Adrenal gland (tissue), 12 donors: ENCODE data around the gene DPP10. TPM values are rescaled to one million over a fixed set of nuclear protein-coding genes. Genes with fewer than 3 reads are reported as not detected.

Experiments
- DNase-seq, 7 donors: peaks; one replicate each; pipeline ENCODE4 v3.0.0-alpha.2; 2019 to 2020
- H3K27ac ChIP-seq, 5 donors: fragments of 200-600 bp; sonication (generic) in 4 of 5; 1 replicate in 3 of 5; 2 replicates in 2 of 5; pipeline versions ENCODE4 v1.5.1 to v1.8.0; 2016 to 2020; ENCODE audit warnings: mild to moderate bottlenecking in 1 of 5
- H3K27me3 ChIP-seq: fragments of 200-600 bp; 2 replicates; pipeline ENCODE4 v1.8.0; 2021
- H3K36me3 ChIP-seq, 2 donors: fragments of 200-600 bp; replicated peaks in 1 of 2; 1 replicate in 1 of 2; 2 replicates in 1 of 2; pipeline versions ENCODE4 v1.5.1 to v1.8.0; 2018 to 2022
- H3K4me1 ChIP-seq, 2 donors: fragments of 200-600 bp; replicated peaks in 1 of 2; 1 replicate in 1 of 2; 2 replicates in 1 of 2; pipeline versions ENCODE4 v1.5.1 to v1.8.0; 2018 to 2021
- H3K4me3 ChIP-seq, 4 donors: fragments of 200-600 bp; sonication (generic) in 3 of 4; one replicate each; pipeline ENCODE4 v1.5.1; 2016 to 2018
- H3K9me3 ChIP-seq, 3 donors: fragments of 200-600 bp; sonication (generic) in 1 of 3; replicated peaks in 1 of 3; 1 replicate in 2 of 3; 2 replicates in 1 of 3; pipeline versions ENCODE4 v1.5.1 to v1.8.0; 2016 to 2021
- CTCF ChIP-seq, 6 experiments: fragments of 450-650 bp in 4 of 6; fragments of 200-600 bp in 2 of 6; sonication (generic) in 1 of 6; IDR thresholded peaks; 1 replicate in 5 of 6; 2 replicates in 1 of 6; pipeline versions ENCODE4 v1.5.1 to v1.8.0; 2016 to 2021; ENCODE audit warnings: antibody characterized with exemption in 6 of 6, mild to moderate bottlenecking in 2 of 6, moderate library complexity in 1 of 6
- POLR2A ChIP-seq, 2 donors: fragments of 450-650 bp; IDR thresholded peaks; one replicate each; pipeline ENCODE4 v1.6.1; 2017; ENCODE audit warnings: antibody characterized with exemption in 2 of 2, mild to moderate bottlenecking in 2 of 2, moderate library complexity in 1 of 2
- WGBS, 4 donors: extraction: QIAGEN DNeasy Blood & Tissue Kit in 2 of 4; methylation state at CpG; one replicate each; pipeline versions ENCODE4 v1.1.5 to v1.1.7; 2013 to 2017; 5-methylcytosine and 5-hydroxymethylcytosine counted together
- intact Hi-C, 2 donors: fragments of 100-400 bp; cut with DNase I; formaldehyde crosslinking; loops; one replicate each; pipeline versions ENCODE4 v1.14.1 to v1.15.0; 2022 to 2023
- polyA plus RNA-seq, 3 donors: library from polyadenylated mRNA; stranded (reverse); fragments of 200-250 nt in 2 of 3; fragments of 350-450 nt in 1 of 3; fragmentation: Illumina TruSeq in 1 of 3; extraction: RNeasy Lipid Tissue Mini Kit (QIAGEN cat#74804) in 1 of 3; gene quantifications; one replicate each; pipeline ENCODE4 v1.2.3, GENCODE V29; 2013 to 2014
- total RNA-seq, 9 donors: library from RNA; depleted of rRNA in 4 of 9; stranded (reverse); fragments of >200 nt in 4 of 9; fragments of 120-200 nt in 1 of 9; fragmentation: NEBNext Ultra II Directional in 1 of 9; extraction: Animal tissue kit (Norgen Biotek cat#: 25700) in 1 of 9; gene quantifications; one replicate each; pipeline versions ENCODE4 v1.1.0 to v1.2.4, GENCODE V29; 2013 to 2023
- donor health status: healthy with polysubstance abuse.
- donor health status: Bipolar disorder and iron deficiency.
- donor health status: DM: yes; HTN: yes; CAD: no.
- donor health status: DM: no; HTN: no; CAD: no.
- donor health status: DM: no; HTN: no; CAD: no.
- donor health status: DM: yes; HTN: yes; CAD: no.

DPP10 gene
- total and polyA plus RNA-seq, 12 donors: 5.2 to 257 (median 32.0) TPM

GRCh38 chr2:115129536-115129935 lies 687.1 kb downstream of the DPP10 start:
- Histone ChIP-seq H3K27ac (no peak overlapping the region), H3K9me3 (no peaks in the 10 kb centered on the region), H3K36me3 (no peaks in the 10 kb centered on the region), H3K27me3 (no peaks in the 10 kb centered on the region), H3K4me3 (no peak overlapping the region), H3K4me1 (no peaks in the 10 kb centered on the region)
- intact Hi-C loops: no loop called here
- DNase-seq: no peak
- 79 to 86% (median 84%) methylated on average over 3 of the region's 3 CpGs for WGBS, 4 donors
- TF ChIP-seq POLR2A (IDR thresholded peaks at IDR 0.05) (no peak), CTCF (IDR thresholded peaks at IDR 0.05) (no peak)

GRCh38 chr2:115160531-115161080 lies 718.2 kb downstream of the DPP10 start:
- no peak for TF ChIP-seq CTCF (IDR thresholded peaks at IDR 0.05)
- no peak for TF ChIP-seq POLR2A (IDR thresholded peaks at IDR 0.05)
- WGBS, 4 donors: 14 to 27% (median 24%) methylated on average over 8 to 12 of the region's 12 CpGs
- Histone ChIP-seq H3K27me3 (no peaks in the 10 kb centered on the region), H3K9me3 (no peaks in the 10 kb centered on the region), H3K36me3 (no peaks in the 10 kb centered on the region), H3K4me1 (no peaks in the 10 kb centered on the region), H3K4me3 (peak overlapping the region in 2 of 4 donors; percentile 63 to 83), H3K27ac (no peak overlapping the region)
- peak in 2 of 7 donors; percentile 11 to 20 for DNase-seq
- intact Hi-C loops: no loop called here

GRCh38 chr2:115161081-115161770 lies 718.8 kb downstream of the DPP10 start:
- H3K27me3 ChIP-seq: no peaks in the 10 kb centered on the region
- WGBS, 4 donors: 1 to 2% (median 1%) methylated on average over 10 to 85 of the region's 86 CpGs

More at GRCh38 chr2:115161081-115161770, 718.8 kb downstream of the DPP10 start:
- intact Hi-C loops: no loop called here
- Histone ChIP-seq H3K4me1 (no peaks in the 10 kb centered on the region), H3K4me3 (peak overlapping the region in 3 of 4 donors; percentile 28 to 83 (median 63)), H3K36me3 (no peaks in the 10 kb centered on the region), H3K27ac (peak overlapping the region in 4 of 5 donors; percentile 54 to 93 (median 78)), H3K9me3 (no peaks in the 10 kb centered on the region)
- peak; percentile 54 to 78 (median 63) for DNase-seq
- peak in 1 of 6 experiments; percentile 33 for TF ChIP-seq CTCF (IDR thresholded peaks at IDR 0.05)
- TF ChIP-seq POLR2A (IDR thresholded peaks at IDR 0.05): peak in 1 of 2 donors; percentile 81
